A673 (cell line): Measurements from ENCODE around the gene NLK. TPM values are rescaled to one million over a fixed set of nuclear protein-coding genes. Genes with fewer than 3 reads are reported as not detected.

ENCODE experiments used
- BruUV-seq: library from RNA; stranded (reverse); fragments of 400-500 nt; replicated peaks from 2 replicates; lab custom pipeline; 2021; lab: Mats Ljungman, UMichigan
- CTCF ChIA-PET: fragments of 300-600 bp; sonication (Branson Sonifier 250); formaldehyde crosslinking; loops from one replicate; lab custom pipeline; 2022; ENCODE audit warnings: antibody characterized with exemption; lab: Charles Lee
- POLR2A ChIA-PET: fragments of 300-600 bp; sonication (Branson Sonifier 250); formaldehyde crosslinking; loops from one replicate; lab custom pipeline; 2022; ENCODE audit warnings: antibody characterized with exemption; ENCODE audit not compliant: low non-redundant PET; lab: Charles Lee
- DNase-seq: peaks from one replicate; pipeline ENCODE4 v3.0.0-alpha.2; 2015; ENCODE audit warnings: low spot score
- H3K27ac ChIP-seq: fragments of 200-600 bp; sonication (generic); 2 replicates; pipeline ENCODE4 v1.5.1; 2016; ENCODE audit warnings: mixed run types, low read depth, mild to moderate bottlenecking, mixed read lengths, antibody characterized with exemption, low read length; ENCODE audit not compliant: poor library complexity, severe bottlenecking
- H3K27me3 ChIP-seq: fragments of 200-600 bp; sonication (generic); replicated peaks from 2 replicates; pipeline ENCODE4 v1.6.1; 2017; ENCODE audit warnings: mixed run types, low read depth, mild to moderate bottlenecking, mixed read lengths, antibody characterized with exemption, low read length; ENCODE audit not compliant: insufficient read depth, poor library complexity
- H3K36me3 ChIP-seq: fragments of 200-600 bp; sonication (generic); 2 replicates; pipeline ENCODE4 v1.6.1; 2016; ENCODE audit warnings: mixed run types, mild to moderate bottlenecking, mixed read lengths, antibody characterized with exemption, low read length; ENCODE audit not compliant: insufficient read depth, poor library complexity, severe bottlenecking
- H3K4me1 ChIP-seq: fragments of 200-600 bp; sonication (generic); 2 replicates; pipeline ENCODE4 v1.6.1; 2017; ENCODE audit warnings: mixed run types, mild to moderate bottlenecking, mixed read lengths, antibody characterized with exemption, low read length; ENCODE audit not compliant: insufficient read depth, poor library complexity, severe bottlenecking
- H3K4me3 ChIP-seq: fragments of 200-600 bp; sonication (generic); 2 replicates; pipeline ENCODE4 v1.5.1; 2016; ENCODE audit warnings: low read depth, mixed run types, mild to moderate bottlenecking, mixed read lengths, low read length; ENCODE audit not compliant: poor library complexity, severe bottlenecking
- H3K9me3 ChIP-seq: fragments of 200-600 bp; sonication (generic); 2 replicates; pipeline ENCODE4 v1.6.1; 2016; ENCODE audit warnings: mixed run types, low read depth, mild to moderate bottlenecking, mixed read lengths, antibody characterized with exemption, low read length; ENCODE audit not compliant: poor library complexity, severe bottlenecking
- EZH2 ChIP-seq: fragments of 200-600 bp; sonication (generic); IDR thresholded peaks from 2 replicates; pipeline ENCODE4 v1.6.1; 2017; ENCODE audit warnings: borderline replicate concordance, low read depth, mild to moderate bottlenecking, mixed read lengths, antibody characterized with exemption, low read length; ENCODE audit not compliant: poor library complexity, severe bottlenecking
- intact Hi-C: fragments of 100-400 bp; cut with micrococcal nuclease; formaldehyde crosslinking; loops from one replicate; pipeline ENCODE4 v1.10.0; 2022; ENCODE audit not compliant: unreplicated experiment
- total RNA-seq: library from RNA; stranded (reverse); gene quantifications from 2 replicates; pipeline ENCODE4 v1.2.3, GENCODE V29; 2021
- TF ChIP-seq, protein P1 (sequence below): fragments of 300-800, 200-600 bp; sonication (generic); conservative IDR thresholded peaks from 2 replicates; pipeline ENCODE4 v1.5.1; 2017; ENCODE audit warnings: low read depth, mild to moderate bottlenecking, antibody characterized with exemption, low read length, moderate library complexity, mixed read lengths

The NLK gene
- total RNA-seq, 1 experiment from 2014 or later: 23.8 TPM

- Histone ChIP-seq H3K36me3 (peaks cover 5% of the 10 kb centered on the region), H3K4me1 (peaks cover 9% of the 10 kb centered on the region), H3K4me3 (no peak overlapping the region), H3K9me3 (no peaks in the 10 kb centered on the region), H3K27ac (no peak overlapping the region), H3K27me3 (no peaks in the 10 kb centered on the region)
- no TSS peak for BruUV-seq
- intact Hi-C loops: no loop called here
- POLR2A ChIA-PET: no interaction called here
- CTCF ChIA-PET: interaction anchor here (0.8 kb wide), 1 partner anchor 320 kb away, joined by 3 read pairs; no protein-coding TSS in a partner anchor
- no peak for DNase-seq
- TF ChIP-seq, protein P1, sequence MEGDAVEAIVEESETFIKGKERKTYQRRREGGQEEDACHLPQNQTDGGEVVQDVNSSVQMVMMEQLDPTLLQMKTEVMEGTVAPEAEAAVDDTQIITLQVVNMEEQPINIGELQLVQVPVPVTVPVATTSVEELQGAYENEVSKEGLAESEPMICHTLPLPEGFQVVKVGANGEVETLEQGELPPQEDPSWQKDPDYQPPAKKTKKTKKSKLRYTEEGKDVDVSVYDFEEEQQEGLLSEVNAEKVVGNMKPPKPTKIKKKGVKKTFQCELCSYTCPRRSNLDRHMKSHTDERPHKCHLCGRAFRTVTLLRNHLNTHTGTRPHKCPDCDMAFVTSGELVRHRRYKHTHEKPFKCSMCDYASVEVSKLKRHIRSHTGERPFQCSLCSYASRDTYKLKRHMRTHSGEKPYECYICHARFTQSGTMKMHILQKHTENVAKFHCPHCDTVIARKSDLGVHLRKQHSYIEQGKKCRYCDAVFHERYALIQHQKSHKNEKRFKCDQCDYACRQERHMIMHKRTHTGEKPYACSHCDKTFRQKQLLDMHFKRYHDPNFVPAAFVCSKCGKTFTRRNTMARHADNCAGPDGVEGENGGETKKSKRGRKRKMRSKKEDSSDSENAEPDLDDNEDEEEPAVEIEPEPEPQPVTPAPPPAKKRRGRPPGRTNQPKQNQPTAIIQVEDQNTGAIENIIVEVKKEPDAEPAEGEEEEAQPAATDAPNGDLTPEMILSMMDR: no peak
These were observed 82.5 kb downstream of the NLK start for GRCh38 chr17:28124962-28125361.

- intact Hi-C loops: no loop called here
- Histone ChIP-seq H3K9me3 (no peaks in the 10 kb centered on the region), H3K4me3 (no peak overlapping the region), H3K27ac (no peak overlapping the region), H3K36me3 (peaks cover 5% of the 10 kb centered on the region), H3K4me1 (peaks cover 13% of the 10 kb centered on the region), H3K27me3 (no peaks in the 10 kb centered on the region)
- CTCF ChIA-PET: interaction anchor here (0.8 kb wide), 1 partner anchor 320 kb away, joined by 3 read pairs; no protein-coding TSS in a partner anchor
- no TSS peak for BruUV-seq
- POLR2A ChIA-PET: no interaction called here
- no peak for DNase-seq
- no peak for TF ChIP-seq EZH2
These were observed 83.3 kb downstream of the NLK start for GRCh38 chr17:28125526-28126378.

GRCh38 chr17:28127196-28127595 lies 84.7 kb downstream of the NLK start:
- no peaks in the 10 kb centered on the region for H3K27me3 ChIP-seq
- POLR2A ChIA-PET: no interaction called here
- CTCF ChIA-PET: no interaction called here
- peaks cover 5% of the 10 kb centered on the region for H3K36me3 ChIP-seq
- TF ChIP-seq, protein P1: no peak
- no peak for TF ChIP-seq EZH2
- no peak overlapping the region for H3K4me3 ChIP-seq
- BruUV-seq: no TSS peak
- H3K9me3 ChIP-seq: no peaks in the 10 kb centered on the region
- peaks cover 24% of the 10 kb centered on the region for H3K4me1 ChIP-seq
- DNase-seq: no peak
- H3K27ac ChIP-seq: no peak overlapping the region
- intact Hi-C loops: no loop called here
